ENCODE data around the gene EBPL.
"Not testable (repeated sequence)": the region's sequence is repeated elsewhere in the genome, so short reads cannot be mapped to it uniquely, and the experiment has no call there.

The EBPL gene

GRCh38 chr13:49714757-49715156, 23.5 kb upstream of the EBPL start:
- DNase-seq (ENCODE audit: low spot score) = no peak
- TF ChIP-seq CTCF (IDR thresholded peaks at IDR 0.05; ENCODE audit: extremely low read depth, missing control alignments) = no peak

GRCh38 chr13:49711218-49711863, 20.1 kb upstream of the EBPL start:
- TF ChIP-seq CTCF (IDR thresholded peaks at IDR 0.05; ENCODE audit: extremely low read depth, missing control alignments) = no peak
- no peak for DNase-seq (ENCODE audit: low spot score)

- not testable (repeated sequence) for DNase-seq (ENCODE audit: low spot score)
These were observed 13.0 kb upstream of the EBPL start for GRCh38 chr13:49704264-49704663.

- no peak for DNase-seq (ENCODE audit: low spot score)
- no peak for TF ChIP-seq CTCF (IDR thresholded peaks at IDR 0.05; ENCODE audit: extremely low read depth, missing control alignments)
These were observed 10.2 kb upstream of the EBPL start for GRCh38 chr13:49701491-49701890.

GRCh38 chr13:49697468-49697867, 6.2 kb upstream of the EBPL start:
- no peak for DNase-seq (ENCODE audit: low spot score)
- no peak for TF ChIP-seq CTCF (IDR thresholded peaks at IDR 0.05; ENCODE audit: extremely low read depth, missing control alignments)

GRCh38 chr13:49694446-49694845, 3.2 kb upstream of the EBPL start:
- TF ChIP-seq CTCF (IDR thresholded peaks at IDR 0.05; ENCODE audit: extremely low read depth, missing control alignments) = no peak
- DNase-seq (ENCODE audit: low spot score) = no peak

GRCh38 chr13:49693877-49694276, 2.6 kb upstream of the EBPL start:
- TF ChIP-seq CTCF (IDR thresholded peaks at IDR 0.05; ENCODE audit: extremely low read depth, missing control alignments) = no peak
- DNase-seq (ENCODE audit: low spot score) = no peak

GRCh38 chr13:49693191-49693733, 2.0 kb upstream of the EBPL start:
- DNase-seq (ENCODE audit: low spot score) = no peak
- no peak for TF ChIP-seq CTCF (IDR thresholded peaks at IDR 0.05; ENCODE audit: extremely low read depth, missing control alignments)
